Liver (tissue), 3 donors: Measurements from ENCODE around the gene TBX2.
"Not testable (repeated sequence)": the region's sequence is repeated elsewhere in the genome, so short reads cannot be mapped to it uniquely, and the experiment has no call there.

Experiments used
- ATF3 ChIP-seq: IDR thresholded peaks from 2 replicates; pipeline ENCODE4 v1.6.1; 2016; ENCODE audit warnings: antibody characterized with exemption
- CTCF ChIP-seq: fragments of 150-350 bp; IDR thresholded peaks from 2 replicates; pipeline ENCODE4 v1.5.1; 2017; ENCODE audit warnings: improper control_type of control experiment, low read depth, low read length; ENCODE audit not compliant: missing input control
- EGR1 ChIP-seq, 2 donors: IDR thresholded peaks; 2 replicates each; pipeline ENCODE4 v1.6.1; 2016 to 2018; ENCODE audit warnings: antibody characterized with exemption in 2 of 2, low read depth in 2 of 2
- FOXA1 ChIP-seq: IDR thresholded peaks from 2 replicates; pipeline ENCODE4 v1.6.1; 2016; ENCODE audit warnings: antibody characterized with exemption
- JUND ChIP-seq, 2 donors: IDR thresholded peaks; 2 replicates each; pipeline ENCODE4 v1.6.1; 2016; ENCODE audit warnings: antibody characterized with exemption in 2 of 2
- MAX ChIP-seq: IDR thresholded peaks from 2 replicates; pipeline ENCODE4 v1.6.1; 2016; ENCODE audit warnings: antibody characterized with exemption
- RAD21 ChIP-seq, 2 donors: IDR thresholded peaks; 2 replicates each; pipeline ENCODE4 v1.6.1; 2016; ENCODE audit warnings: antibody characterized with exemption in 2 of 2, mild to moderate bottlenecking in 2 of 2
- REST ChIP-seq: IDR thresholded peaks from 2 replicates; pipeline ENCODE4 v1.6.1; 2016; ENCODE audit warnings: antibody characterized with exemption, mild to moderate bottlenecking
- SP1 ChIP-seq: IDR thresholded peaks from 2 replicates; pipeline ENCODE4 v1.6.1; 2018; ENCODE audit warnings: antibody characterized with exemption, mild to moderate bottlenecking
- TAF1 ChIP-seq: conservative IDR thresholded peaks from 2 replicates; pipeline ENCODE4 v1.6.1; 2016; ENCODE audit warnings: antibody characterized with exemption, mild to moderate bottlenecking
- YY1 ChIP-seq: IDR thresholded peaks from 2 replicates; pipeline ENCODE4 v1.6.1; 2016; ENCODE audit warnings: antibody characterized with exemption, mild to moderate bottlenecking
- ZBTB33 ChIP-seq: IDR thresholded peaks from 2 replicates; pipeline ENCODE4 v1.6.1; 2016; ENCODE audit warnings: antibody characterized with exemption
- donor health status: healthy.
- donor health status: healthy.

- not testable (repeated sequence) for TF ChIP-seq CTCF; YY1; SP1; JUND (IDR thresholded peaks at IDR 0.05); RAD21 (IDR thresholded peaks at IDR 0.05); REST; ATF3; TAF1; EGR1 (IDR thresholded peaks at IDR 0.05; ENCODE audit: low read depth in 2 of 2); FOXA1; ZBTB33; MAX
These were observed 49.5 kb downstream of the TBX2 start for GRCh38 chr17:61449140-61449539.
